ENCODE measurements around the gene KRTAP10-2.

DNA sequence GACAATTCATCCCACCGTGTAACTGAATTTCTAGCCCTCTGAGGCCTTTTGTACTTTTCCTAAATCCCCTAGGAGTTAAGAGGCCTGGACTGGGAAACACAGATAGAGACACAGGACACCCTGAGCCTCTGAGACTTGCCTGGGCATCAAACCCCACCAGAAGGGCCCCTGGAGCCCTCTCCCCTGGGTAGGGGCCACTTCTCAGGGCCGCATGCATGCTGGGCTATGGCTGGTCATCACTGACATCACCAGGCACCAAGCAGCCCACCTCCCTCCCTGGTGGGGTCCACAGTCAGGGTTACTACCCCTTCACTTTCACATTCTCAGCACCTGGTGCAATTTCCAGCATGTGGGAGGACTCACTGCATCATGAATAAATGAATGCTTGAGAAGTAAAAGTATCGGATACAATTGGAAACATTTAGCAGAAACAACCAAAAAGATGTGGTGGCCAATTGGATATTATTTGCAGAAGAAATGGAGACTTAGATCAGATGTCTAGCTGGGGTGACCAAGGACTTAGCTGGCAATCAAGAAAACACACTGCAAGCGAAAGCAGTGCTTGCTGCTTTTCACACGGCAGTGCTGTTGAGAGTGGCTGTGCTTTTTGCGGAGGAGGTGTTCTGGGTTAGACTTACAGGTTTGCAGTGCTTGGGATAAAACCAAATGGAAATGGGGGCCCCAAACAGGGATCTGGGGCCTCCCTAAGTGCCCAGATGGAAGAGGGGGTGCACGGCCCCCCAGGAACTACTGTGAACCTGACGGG, 48.1 kb upstream of the KRTAP10-2 start:
- TF ChIP-seq CTCF (IDR thresholded peaks at IDR 0.05) (no peak), POLR2A (IDR thresholded peaks at IDR 0.05) (no peak)

Measured in vagina (tissue), 2 donors.